ENCODE results near the gene CDKAL1. TPM values are rescaled to one million over a fixed set of nuclear protein-coding genes. Genes with fewer than 3 reads are reported as not detected.
A peak's percentile ranks its signal among the peaks of the same experiment; 100 is the strongest.

Gene CDKAL1
- total and polyA plus RNA-seq, 10 of the 15 experiments (the other 5 are each of a cell fraction or from before 2014, with no cell fraction given): 10.7 to 26.9 (median 17.3) TPM

GRCh38 chr6:20791074-20791473 is 256.8 kb downstream of the CDKAL1 start:
- BruUV-seq (replicated peaks): no TSS peak
- no peaks in the 10 kb centered on the region for H3K9me3 ChIP-seq (replicated peaks; ENCODE audit: control insufficient read depth, insufficient read depth, low read length)
- H3K27ac ChIP-seq (ENCODE audit: control insufficient read depth, insufficient read depth): no peak overlapping the region
- no peak overlapping the region for H3K9ac ChIP-seq (ENCODE audit: control insufficient read depth, insufficient read depth, low read length)
- H3K4me1 ChIP-seq (ENCODE audit: control insufficient read depth, insufficient read depth, low read length): peaks cover 3% of the 10 kb centered on the region; the same call in 1 of the 2 replicates
- no peak overlapping the region for H3K4me2 ChIP-seq (ENCODE audit: control insufficient read depth, insufficient read depth)
- no peaks in the 10 kb centered on the region for H4K20me1 ChIP-seq (ENCODE audit: control insufficient read depth, insufficient read depth)
- POLR2A ChIA-PET: interaction anchor here (0.6 kb wide), 1 partner anchor 339 kb away, joined by 5 read pairs; no protein-coding TSS in a partner anchor
- RAD21 ChIA-PET (ENCODE audit: unreplicated experiment): interaction anchor here (0.8 to 1.2 kb wide), 2 partner anchors 74 to 226 kb away, joined by 3 read pairs; no protein-coding TSS in a partner anchor
- H3K36me3 ChIP-seq (ENCODE audit: control insufficient read depth in 2 of 2, insufficient read depth in 2 of 2, low read length in 1 of 2): peaks cover 0 to 3% of the 10 kb centered on the region in 2 experiments; a peak in 1 of 4 replicates
- SMC1A ChIA-PET (ENCODE audit: uncharacterized antibody, unreplicated experiment): interaction anchor here (0.7 to 1.7 kb wide), 12 partner anchors 10 to 231 kb away, joined by 3 to 6 read pairs (median 4); no protein-coding TSS in a partner anchor
- DNase-seq (ENCODE audit: low read depth, low spot score) (peak; percentile 9), FAIRE-seq (no peak), ATAC-seq (peak; percentile 92)
- no peak overlapping the region for H2AFZ ChIP-seq (ENCODE audit: control insufficient read depth, low read depth, low read length)
- H3K27me3 ChIP-seq (replicated peaks in 1 of 2; ENCODE audit: control insufficient read depth in 2 of 2, insufficient read depth in 2 of 2, low read length in 1 of 2): no peaks in the 10 kb centered on the region
- intact Hi-C loops (cut with micrococcal nuclease; ENCODE audit: unreplicated experiment) (no loop called here), in situ Hi-C loops (cut with MboI) (no loop called here)
- no peaks in the 10 kb centered on the region for H3K79me2 ChIP-seq (ENCODE audit: control insufficient read depth, insufficient read depth, low read length)
- H3K4me3 ChIP-seq: no peak overlapping the region
- 45% methylated on average over 4 of the region's 4 CpGs for WGBS (ENCODE audit: insufficient coverage, insufficient replicate concordance, low lambda C conversion rate, missing lambda C conversion rate)
- CTCF ChIA-PET: interaction anchor here (0.7 to 1.2 kb wide), 3 partner anchors 72 to 798 kb away, joined by 3 to 4 read pairs (median 3); no protein-coding TSS in a partner anchor
- TF ChIP-seq RCOR1 (conservative IDR thresholded peaks at IDR 0.05; ENCODE audit: low read depth, low read length): no peak
- no peak for TF ChIP-seq NBN (IDR thresholded peaks at IDR 0.05)
- TF ChIP-seq RBBP5 (conservative IDR thresholded peaks at IDR 0.05): no peak
- peak; percentile 38; the same call in 1 of the 2 replicates for TF ChIP-seq CHD2 (IDR thresholded peaks at IDR 0.05; ENCODE audit: borderline replicate concordance, low read depth, low read length)
- TF ChIP-seq DPF2 (IDR thresholded peaks at IDR 0.05): no peak
- TF ChIP-seq BCLAF1 (IDR thresholded peaks at IDR 0.05): no peak
- TF ChIP-seq, protein P1, sequence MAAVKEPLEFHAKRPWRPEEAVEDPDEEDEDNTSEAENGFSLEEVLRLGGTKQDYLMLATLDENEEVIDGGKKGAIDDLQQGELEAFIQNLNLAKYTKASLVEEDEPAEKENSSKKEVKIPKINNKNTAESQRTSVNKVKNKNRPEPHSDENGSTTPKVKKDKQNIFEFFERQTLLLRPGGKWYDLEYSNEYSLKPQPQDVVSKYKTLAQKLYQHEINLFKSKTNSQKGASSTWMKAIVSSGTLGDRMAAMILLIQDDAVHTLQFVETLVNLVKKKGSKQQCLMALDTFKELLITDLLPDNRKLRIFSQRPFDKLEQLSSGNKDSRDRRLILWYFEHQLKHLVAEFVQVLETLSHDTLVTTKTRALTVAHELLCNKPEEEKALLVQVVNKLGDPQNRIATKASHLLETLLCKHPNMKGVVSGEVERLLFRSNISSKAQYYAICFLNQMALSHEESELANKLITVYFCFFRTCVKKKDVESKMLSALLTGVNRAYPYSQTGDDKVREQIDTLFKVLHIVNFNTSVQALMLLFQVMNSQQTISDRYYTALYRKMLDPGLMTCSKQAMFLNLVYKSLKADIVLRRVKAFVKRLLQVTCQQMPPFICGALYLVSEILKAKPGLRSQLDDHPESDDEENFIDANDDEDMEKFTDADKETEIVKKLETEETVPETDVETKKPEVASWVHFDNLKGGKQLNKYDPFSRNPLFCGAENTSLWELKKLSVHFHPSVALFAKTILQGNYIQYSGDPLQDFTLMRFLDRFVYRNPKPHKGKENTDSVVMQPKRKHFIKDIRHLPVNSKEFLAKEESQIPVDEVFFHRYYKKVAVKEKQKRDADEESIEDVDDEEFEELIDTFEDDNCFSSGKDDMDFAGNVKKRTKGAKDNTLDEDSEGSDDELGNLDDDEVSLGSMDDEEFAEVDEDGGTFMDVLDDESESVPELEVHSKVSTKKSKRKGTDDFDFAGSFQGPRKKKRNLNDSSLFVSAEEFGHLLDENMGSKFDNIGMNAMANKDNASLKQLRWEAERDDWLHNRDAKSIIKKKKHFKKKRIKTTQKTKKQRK (IDR thresholded peaks at IDR 0.05; ENCODE audit: low read depth, low read length): no peak
- TF ChIP-seq RAD51 (IDR thresholded peaks at IDR 0.05): no peak
- TF ChIP-seq BCL11A (IDR thresholded peaks at IDR 0.05; ENCODE audit: low read depth, low read length): peak; percentile 22; the same call in 1 of the 2 replicates
- no peak for TF ChIP-seq LARP7 (IDR thresholded peaks at IDR 0.05)
- TF ChIP-seq POLR2AphosphoS2 (IDR thresholded peaks at IDR 0.05; ENCODE audit: low read depth, low read length): no peak
- TF ChIP-seq BMI1 (IDR thresholded peaks at IDR 0.05; ENCODE audit: borderline replicate concordance): 0 out of 2 replicates have a peak, but pooled peaks have one; percentile 24
- TF ChIP-seq, protein P2, sequence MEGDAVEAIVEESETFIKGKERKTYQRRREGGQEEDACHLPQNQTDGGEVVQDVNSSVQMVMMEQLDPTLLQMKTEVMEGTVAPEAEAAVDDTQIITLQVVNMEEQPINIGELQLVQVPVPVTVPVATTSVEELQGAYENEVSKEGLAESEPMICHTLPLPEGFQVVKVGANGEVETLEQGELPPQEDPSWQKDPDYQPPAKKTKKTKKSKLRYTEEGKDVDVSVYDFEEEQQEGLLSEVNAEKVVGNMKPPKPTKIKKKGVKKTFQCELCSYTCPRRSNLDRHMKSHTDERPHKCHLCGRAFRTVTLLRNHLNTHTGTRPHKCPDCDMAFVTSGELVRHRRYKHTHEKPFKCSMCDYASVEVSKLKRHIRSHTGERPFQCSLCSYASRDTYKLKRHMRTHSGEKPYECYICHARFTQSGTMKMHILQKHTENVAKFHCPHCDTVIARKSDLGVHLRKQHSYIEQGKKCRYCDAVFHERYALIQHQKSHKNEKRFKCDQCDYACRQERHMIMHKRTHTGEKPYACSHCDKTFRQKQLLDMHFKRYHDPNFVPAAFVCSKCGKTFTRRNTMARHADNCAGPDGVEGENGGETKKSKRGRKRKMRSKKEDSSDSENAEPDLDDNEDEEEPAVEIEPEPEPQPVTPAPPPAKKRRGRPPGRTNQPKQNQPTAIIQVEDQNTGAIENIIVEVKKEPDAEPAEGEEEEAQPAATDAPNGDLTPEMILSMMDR (IDR thresholded peaks at IDR 0.05 in 2 of 3, conservative IDR thresholded peaks at IDR 0.05 in 1 of 3; ENCODE audit: control insufficient read depth in 2 of 3, extremely low read depth in 1 of 3, insufficient read depth in 1 of 3, low read depth in 3 of 3, low read length in 3 of 3): no peak
